Raji (cell line): Measurements from ENCODE around the gene PRKCE.

ENCODE experiments used
- POLR2A ChIP-seq: IDR thresholded peaks from 2 replicates; pipeline ENCODE4 v1.6.1; 2011; ENCODE audit warnings: low read depth, low read length, control low read depth; ENCODE audit not compliant: insufficient read depth

PRKCE gene

DNA sequence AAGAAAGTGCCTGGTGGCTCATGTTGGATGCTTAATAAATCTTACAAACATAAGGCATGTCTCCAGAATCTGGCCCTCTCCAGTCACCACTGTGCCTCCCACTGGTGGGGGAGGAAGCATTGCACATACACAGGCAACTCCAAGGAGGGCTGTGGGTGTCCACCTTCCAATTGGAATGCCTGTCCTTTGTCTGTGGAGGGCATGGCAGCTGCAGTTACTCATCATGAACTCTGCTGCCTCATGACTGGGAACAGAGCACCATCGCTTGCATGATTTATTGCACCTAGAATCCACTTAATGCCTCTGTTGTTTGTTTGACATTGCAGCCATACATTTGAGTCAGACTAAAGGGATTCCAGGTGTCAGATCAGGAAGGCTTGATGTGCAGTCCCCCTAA is 278.9 kb downstream of the PRKCE start:
- TF ChIP-seq POLR2A, result no peak

DNA sequence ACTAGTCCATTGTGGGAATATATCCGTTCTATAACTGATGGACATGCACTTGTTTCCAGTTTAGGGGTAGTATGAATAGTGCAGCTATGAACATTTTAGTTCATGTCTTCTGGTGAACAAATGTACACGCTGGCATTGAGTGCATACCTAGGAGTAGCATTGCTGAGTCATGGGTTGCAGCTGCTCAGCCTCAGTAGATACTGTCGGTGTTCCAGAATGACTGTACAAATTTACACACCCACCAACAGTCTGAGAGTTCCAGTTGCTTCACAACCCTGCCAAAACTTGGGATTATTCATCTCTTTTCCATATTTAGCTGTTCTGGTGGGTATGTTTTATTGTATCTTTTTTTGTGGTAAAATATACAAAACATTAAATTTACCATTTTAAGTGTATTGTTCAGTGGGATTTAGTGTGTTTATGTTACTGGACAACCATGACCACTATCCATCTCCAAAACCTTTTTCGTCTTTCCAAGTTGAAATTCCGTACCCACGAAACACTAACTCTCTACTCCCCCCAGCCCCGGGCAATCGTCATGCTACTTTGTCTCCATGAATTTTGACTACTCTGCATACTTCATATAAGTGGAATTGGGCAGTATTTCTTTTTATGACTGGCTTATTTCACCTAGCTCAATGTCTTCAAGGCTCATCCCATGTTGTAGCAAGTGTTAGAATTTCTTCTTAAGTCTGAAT is 281.0 kb downstream of the PRKCE start:
- TF ChIP-seq POLR2A, result no peak

DNA sequence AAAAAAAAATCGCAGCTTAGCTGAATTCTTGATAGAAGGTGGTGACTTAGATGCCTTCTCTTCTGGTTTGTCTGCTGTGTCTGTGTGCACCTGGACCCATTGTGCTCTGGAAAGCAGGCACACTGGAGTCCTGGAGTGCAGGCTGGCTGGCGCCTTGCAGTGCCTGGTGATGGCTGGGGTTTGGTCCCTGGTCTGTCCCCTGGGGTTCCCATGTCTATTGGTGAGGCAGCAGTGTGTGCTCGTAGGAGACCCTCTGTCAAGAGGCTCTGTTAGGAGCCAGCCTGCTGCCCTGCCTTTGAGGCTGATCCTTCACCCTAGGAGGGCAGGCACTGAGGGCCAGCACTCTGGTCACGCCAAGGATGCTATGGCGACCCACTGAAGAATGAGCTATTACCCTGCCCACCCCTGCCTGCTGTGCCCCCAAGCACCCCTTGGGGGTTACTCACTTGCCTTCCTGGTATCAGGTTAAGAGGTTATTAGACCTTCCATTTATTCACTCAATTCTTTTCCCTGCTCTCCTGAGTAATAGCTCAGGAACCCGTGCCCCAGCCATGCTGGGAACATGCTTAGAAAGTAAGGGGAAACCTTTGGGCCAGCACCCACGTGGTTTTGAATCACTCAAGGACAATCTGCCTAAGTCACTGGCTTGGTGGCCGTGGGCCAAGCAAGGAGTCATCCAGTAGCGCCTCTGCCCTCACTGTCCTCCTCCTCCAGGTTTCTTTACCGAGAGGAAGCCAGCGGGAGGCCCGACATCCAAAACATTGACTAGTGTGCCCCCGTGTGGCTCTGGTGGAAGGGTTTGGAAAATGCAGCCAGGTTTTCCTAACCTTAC is 284.5 kb downstream of the PRKCE start:
- no peak for TF ChIP-seq POLR2A

DNA sequence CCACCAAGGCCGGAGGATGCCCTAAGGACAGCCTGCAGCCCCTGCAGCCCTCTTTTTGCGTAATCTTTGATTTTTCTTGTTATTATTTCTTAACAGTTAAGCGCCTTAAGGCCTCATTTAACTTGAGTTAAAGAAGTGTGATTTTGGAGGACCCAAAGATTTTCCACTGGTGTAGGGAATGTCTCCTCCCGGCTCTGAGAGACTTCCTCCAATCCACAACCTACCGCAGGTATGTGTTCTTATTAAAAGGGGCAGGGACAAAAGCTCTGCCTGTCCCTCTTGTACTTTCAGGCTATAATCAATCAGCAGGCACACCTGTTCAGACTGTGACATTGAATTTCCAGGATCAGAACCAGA is 285.1 kb downstream of the PRKCE start:
- TF ChIP-seq POLR2A, result no peak

DNA sequence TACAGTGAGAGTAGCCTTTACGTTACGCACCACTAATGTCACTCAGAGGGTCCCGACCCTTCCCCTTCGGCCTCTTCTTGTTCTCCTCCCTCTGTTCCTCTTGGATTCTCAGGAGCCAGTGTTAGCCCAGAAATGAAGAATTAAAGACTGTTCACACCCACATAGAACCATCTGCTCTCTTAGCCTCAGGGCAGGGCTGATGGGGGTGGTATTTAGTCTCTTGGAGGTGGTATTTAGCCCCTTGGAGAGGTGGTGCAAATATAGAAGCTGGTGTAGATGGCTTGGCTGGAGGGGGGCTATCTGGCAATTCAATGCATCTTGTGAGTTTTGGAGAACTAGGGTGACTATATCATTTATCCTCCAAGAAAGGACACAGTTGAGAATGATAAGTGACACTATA is 286.5 kb downstream of the PRKCE start:
- TF ChIP-seq POLR2A, result no peak

DNA sequence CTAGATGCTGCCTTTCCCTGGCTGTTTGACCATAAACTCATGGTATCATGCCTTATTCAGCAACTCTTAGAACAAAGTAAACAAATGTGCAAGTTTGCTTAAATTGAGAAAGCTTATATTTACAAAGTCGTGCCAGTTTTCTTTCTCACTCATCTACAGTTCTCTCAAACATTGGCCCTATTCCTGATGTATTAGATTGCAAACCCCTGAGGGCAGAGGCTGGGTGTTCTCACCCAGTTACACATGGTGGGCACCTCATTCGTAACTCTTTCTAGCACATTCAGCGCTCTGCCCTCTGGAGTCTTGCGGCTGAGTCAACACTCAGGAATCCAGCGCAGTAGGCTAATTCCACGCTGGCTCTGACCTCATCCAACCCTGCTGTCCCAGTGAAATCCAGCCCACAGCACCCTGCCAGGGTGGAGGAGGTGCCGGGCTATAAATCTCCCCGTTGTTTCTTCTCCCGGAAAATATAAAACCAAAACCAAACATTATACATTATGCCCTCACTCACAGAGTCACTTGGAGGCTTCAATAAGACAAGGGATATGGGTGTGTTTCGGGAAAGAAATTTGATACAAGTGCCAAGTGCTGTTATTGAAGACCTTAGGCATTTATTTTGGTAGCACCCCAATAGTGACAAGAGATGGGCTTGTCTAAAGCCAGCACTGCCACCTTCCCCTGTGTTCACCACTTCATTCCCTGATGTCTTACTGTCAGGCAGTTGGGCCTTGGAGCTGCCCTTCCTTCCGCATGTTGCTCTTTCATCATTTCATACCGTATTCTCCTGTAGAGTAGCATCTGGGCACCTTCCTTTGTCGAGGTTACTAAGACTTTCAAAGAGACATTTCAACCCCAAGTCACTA is 287.4 kb downstream of the PRKCE start:
- TF ChIP-seq POLR2A, result no peak

DNA sequence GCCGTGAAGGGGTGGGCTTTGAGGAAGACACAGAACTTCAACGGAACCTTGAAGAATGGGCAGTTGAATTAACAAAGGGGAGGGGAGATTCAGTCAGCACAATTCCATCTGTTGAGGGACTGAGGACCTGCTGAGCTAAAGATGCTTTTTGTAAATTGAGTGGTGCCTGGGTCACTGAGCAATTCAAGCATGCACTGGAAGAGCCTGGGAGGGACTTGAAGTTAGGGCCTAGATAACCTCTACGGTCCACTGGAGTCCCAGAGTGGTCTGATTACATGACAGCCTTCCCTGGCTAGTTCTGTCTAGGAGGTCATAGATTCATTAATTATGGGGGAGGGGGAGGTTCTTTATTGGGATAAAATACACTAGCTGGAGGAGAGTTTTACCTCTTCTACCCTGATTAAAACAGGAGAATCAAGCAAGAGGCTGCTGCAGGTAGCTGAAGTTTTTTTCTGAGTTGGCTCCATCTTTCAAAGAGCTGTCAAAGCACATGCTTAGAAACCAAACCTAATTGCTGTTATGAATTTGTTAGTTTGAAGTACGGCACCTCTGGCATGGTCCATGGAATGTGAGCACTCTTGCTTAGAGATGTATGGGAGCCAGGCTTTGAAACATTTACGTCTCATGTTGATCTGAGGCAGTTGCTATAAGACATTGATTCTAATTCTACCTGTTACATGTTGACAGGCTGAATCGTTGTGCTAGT is 290.2 kb downstream of the PRKCE start:
- no peak for TF ChIP-seq POLR2A

DNA sequence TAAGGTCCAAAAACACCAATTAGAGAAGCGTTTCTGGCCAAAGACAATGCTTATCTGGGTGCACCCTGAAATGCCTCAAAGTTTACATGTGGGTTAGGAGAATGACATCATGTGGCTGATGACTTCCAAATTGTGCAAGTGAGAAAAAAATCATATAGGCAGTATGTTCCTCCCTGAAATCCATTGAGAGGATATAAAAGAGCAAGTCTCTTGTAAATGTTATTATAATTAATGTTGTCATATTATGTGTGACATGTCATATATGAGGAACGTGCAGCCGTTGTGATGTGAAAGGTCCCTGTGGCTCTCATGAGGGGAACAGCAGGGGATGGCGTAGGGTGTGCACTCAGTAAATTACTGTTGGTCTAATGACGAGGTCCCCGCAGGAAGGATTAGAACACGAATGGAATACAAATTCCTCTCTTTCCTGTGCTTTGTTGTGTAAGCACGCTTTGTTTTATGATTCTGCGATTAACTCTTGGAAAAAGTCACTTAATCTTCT is 290.8 kb downstream of the PRKCE start:
- TF ChIP-seq POLR2A, result no peak

DNA sequence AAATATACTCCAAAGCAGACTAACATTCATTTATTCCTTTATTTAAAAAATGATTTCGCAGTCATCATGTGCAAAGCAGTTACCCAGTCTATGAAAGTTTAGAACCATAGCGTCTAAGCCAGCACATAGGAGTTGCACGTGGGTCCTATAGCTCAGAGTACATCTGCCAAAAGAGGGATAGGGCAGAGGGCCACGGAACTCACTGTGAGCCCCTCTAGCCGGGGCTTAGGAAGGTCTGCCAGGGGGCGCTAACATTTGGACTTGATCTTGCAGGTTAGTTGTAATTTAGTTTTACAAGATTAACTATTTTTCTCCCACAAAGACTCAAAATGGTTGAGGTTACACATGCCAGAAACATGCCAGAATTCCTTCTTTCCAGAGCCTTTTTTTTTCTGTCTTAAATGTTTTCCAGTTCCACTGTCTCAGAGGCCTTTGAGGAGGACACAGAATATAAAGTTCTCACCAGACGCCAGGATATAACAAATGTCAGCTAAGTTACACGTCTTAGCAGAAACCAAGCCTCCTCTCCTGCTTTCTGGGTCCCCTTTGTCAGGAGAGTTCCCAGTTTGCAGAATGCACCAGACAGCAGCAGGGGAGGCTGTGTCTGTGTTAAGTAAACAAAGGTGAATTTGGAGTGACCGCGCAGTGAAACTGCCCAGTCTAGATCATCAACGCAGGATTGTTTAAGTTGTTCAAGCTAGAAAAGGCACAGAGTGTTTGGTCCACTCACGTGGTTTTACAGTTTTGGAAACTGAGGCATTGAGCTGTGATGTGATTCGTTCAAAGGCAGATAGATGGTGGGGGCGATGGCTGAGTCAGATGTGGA is 292.0 kb downstream of the PRKCE start:
- TF ChIP-seq POLR2A, result no peak

DNA sequence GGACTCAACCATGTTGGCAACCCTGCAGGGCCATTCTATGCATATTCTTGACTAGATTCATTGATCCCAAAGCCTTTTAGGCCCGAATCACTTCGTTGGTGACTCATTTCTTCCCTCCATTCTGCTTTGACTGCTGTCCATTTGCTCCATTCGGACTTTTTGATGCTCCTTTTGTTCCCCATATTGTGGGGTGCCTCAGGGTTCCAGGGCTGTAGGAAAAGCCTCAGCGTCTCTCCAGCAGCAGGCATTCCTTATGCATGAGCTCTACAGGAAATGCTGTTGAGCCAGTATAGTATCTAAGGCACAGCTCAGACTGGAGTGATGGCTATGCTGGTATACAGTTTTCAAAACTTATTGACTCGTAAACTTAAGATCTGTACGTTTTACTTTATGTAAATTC is 292.6 kb downstream of the PRKCE start:
- TF ChIP-seq POLR2A, result no peak

DNA sequence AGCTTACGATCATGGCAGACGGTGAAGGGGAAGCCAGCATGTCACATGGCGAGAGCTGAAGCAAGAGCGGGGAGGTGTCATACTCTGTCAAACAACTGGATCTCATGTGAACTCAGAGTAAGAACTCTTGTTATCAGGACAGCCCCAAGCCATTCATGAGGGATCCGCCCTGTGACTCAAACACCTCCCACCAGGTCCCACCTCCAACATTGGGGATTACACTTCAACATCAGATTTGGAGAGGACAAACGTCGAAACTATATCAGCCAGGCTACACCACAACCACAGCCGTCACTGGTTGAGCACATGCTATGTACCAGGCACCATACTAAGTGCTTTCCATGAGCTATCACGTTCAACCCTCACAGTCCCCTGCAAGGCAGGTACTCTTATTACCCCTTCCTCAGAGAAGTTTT is 293.8 kb downstream of the PRKCE start:
- no peak for TF ChIP-seq POLR2A

DNA sequence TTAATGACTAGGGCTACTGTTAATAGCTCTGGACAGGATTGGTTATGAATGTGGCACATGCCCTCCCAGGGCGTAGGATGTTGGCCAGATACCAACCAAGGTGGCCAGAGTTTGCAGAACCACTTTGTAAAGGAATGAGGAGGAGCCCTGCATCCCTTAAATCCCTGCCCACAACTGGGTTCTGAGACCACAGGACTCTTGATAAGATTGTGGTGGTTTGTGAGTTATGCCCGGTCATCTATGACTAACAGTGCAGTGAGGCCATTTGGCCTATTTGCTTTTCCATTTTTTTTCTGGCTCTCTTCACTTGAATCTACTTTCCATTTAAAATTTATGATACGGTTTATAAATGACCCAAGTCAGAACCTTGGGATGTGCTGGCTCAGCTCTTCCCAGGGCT is 294.5 kb downstream of the PRKCE start:
- TF ChIP-seq POLR2A, result no peak

DNA sequence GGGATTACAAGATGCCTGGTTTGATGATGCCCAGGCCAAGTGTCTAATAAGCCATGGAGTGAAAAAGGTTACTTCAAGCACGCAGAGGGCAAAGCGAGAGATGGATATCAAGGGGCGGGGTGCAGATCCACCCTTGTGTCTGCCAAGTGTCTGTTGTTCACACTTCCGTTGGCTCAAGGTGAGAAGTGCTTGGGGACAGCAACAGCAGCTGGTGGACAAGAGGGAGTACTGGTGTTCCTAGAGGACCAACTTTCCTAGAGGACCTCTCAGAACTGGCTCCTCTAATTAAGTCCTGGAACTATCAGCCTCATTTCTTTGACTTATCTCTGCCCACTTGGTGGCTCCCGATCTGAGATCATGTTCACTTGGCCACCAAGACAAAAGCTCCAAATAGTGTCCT is 299.1 kb downstream of the PRKCE start:
- no peak for TF ChIP-seq POLR2A
